DMS 273 (cell line): ENCODE data around the gene FTCD.

Experiments used
- DNase-seq: peaks from one replicate; lab custom pipeline; 2025; ENCODE audit not compliant: unreplicated experiment; lab: John Stamatoyannopoulos, UW

The FTCD gene

DNA sequence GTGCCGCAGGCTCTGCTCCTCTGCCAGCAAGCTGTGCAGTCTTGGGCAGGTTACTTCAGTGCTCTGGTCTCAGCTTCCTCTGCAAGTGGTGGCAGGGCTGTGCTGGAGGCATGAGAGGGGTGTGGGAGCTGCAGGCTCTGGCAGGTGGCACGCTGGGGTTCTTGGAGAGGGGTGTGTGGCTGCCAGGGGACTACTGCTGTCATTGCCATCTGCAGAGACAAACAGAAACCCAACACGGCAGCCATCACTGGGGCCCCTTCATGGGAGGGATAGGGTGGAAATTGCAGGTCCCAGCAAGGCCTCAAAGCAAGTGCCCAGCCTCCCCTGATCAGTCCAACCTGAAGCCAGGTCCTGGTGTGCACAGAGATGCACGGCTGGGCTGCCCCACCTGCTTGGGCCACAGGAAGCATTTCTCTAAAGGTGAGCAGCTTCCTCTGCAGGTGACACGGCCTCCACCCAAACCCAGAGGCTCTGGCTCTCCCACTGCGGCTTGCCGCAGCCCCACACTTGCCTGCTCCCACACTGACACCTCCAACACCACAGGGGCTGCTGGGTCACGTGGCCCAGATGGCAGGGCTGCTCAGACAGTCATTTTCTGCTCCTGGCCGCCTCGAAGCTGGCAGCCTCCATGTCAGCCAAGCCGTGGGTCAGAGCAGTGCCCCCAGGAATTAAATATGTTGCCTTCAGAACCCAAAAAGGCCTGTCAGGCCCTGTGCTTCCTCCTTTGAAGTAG lies 61.5 kb downstream of the FTCD start:
- no peak for DNase-seq

DNA sequence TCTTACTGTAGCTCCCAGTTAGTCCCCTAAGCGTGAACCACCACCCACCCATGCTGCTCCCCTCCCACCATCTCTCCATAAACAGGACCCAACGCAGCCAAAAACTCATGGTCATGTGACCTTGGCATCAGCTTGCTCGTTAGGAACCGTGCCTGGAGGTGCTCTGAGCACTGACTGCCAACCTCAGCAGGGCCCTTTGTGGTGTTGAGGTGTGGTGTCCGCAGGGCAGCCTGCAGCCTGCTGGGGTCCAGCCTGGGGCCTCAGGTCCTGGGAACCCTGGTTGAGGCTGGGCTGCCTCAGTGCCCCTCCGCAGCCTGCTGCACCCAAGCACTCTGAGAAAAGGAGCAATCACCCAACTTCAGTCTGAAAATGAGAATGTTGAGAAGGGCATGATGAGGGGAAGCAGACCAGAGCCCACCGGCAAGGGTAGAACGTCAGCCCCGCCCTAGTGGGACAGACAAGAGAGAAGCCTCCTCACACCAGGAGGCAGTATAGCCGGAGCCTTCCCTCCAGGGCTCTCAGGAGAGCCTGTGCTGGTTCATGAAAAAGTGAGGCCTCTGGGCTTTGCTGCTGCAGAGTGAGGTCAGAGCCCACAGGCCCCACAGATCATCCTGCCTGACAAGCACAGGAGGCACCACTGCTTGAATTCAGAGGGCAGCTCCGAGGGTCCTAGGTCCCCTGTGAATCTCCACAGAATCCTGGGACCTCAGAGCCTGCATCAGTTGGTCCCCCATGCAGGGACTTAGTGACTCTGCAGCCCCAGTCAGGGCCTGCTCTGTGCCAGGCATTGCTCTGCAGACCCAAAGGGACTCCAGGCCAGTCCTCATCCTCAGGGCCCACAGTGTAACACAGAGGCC lies 62.3 kb downstream of the FTCD start:
- DNase-seq, result no peak

- DNase-seq, result no peak
These were observed 63.2 kb downstream of the FTCD start for GRCh38 chr21:46092026-46092764.

GRCh38 chr21:46091631-46092025 lies 63.8 kb downstream of the FTCD start:
- DNase-seq, result no peak

DNA sequence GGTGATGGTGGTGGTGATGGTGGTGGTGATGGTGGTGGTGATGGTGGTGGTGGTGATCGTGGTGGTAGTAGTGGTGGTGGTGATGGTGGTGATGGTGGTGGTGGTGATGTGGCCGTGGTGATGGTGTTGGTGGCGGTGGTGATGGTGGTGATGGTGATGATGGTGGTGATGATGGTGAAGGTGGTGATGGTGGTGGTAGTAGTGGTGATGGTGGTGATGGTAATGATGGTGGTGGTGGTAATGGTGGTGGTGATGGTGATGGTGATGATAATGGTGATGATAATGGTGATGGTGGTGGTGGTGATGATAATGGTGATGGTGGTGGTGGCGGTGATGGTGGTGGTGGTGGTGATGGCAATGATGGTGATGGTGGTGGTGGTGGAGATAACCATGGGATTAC lies 64.3 kb downstream of the FTCD start:
- no peak for DNase-seq

DNA sequence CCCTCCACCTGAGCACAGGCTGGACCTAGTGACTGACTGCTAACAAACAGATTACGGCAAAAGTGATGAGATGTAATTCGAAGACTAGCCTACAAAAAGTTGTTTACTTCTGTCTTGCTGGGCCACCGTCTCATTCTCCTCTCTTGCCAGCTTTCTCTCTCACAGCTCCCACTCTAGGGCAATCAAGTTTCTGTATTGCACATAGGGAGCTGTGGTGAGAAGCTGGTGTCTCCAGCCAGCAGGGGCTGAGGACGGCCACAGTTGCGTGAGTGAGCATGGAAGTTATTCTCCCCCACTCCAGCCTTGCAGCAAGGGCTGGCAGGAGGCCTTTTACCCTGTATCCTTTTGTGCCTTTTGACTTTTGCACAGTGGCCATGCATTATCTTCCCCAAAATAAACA lies 66.1 kb downstream of the FTCD start:
- no peak for DNase-seq

DNA sequence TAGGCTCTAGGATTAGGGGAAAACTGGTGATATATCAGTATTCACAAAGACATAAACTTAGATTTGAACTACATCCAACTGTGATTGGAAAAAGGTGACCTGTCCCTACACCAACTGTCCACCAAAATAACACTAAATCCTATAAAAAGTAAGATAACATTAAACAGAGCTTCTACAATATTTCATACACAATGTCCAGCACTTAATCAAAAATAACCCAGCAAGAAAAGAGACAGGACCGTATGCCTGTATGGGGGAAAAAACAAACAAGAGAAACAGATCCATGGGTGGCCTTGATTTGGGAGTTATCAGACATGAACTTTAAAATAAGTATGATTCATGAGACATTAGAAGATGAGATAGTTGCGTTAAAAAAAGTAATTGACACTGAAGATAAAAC lies 67.2 kb downstream of the FTCD start:
- no peak for DNase-seq

DNA sequence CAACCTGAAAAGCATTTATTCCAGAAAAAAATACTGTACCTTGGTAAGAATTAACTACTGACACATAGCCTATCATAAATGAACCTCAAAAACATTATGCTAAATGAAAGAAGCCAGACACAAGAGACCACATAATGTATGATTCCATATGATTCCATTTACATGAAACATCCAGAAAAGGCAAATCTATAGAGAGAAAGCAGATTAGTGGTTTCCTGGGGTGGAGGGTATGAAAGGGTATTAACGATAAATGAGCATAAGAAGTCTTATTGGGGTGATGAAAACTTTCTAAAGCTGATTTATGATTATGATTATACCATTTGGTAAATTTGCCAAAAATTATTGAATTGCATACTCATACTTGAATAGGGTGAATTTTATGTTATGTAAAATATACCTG lies 67.7 kb downstream of the FTCD start:
- DNase-seq, result no peak
